Measurements from ENCODE around the gene DUT.

DNA sequence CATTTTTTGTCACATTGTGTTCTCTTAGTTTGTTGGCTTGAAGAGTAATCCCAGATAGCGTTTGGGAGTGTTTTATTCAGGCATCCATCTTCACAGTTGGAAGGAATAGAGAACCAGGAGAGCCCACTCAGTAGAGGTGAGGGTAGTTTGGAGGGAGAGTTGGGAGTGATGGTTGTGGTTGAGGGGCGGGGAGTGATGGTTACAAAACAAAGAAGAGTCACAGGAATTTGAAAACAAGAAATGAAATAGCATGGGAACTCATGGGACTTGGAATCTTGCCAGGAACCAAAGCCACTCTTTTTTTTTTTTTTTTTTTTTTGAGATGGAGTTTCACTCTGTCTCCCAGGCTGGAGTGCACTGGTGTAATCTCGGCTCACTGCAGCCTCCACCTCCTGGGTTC is 36.3 kb downstream of the DUT start:
- TF ChIP-seq CTCF (conservative IDR thresholded peaks at IDR 0.05; ENCODE audit: low read length) = no peak
- no peak for TF ChIP-seq EZH2phosphoT487 (IDR thresholded peaks at IDR 0.05; ENCODE audit: borderline replicate concordance, low read depth, low read length)
